HCT116 (cell line): Measurements from ENCODE around the gene SLC5A4. TPM values are rescaled to one million over a fixed set of nuclear protein-coding genes. Genes with fewer than 3 reads are reported as not detected.

Source experiments
- ATAC-seq: fragments of 200-7000 bp; cut with Tn5 transposase; 2 replicates; pipeline ENCODE4 v1.9.1; 2020; ENCODE audit warnings: mild to moderate bottlenecking, moderate library complexity
- BruUV-seq: library from RNA; stranded (reverse); fragments of 400-500 nt; replicated peaks from 2 replicates; lab custom pipeline; 2021; lab: Mats Ljungman, UMichigan
- CTCF ChIA-PET: fragments of 300-600 bp; sonication (Branson Sonifier 250); formaldehyde crosslinking; loops from one replicate; lab custom pipeline; 2021; ENCODE audit warnings: antibody characterized with exemption; lab: Charles Lee
- POLR2A ChIA-PET: fragments of 300-600, 350-600 bp; sonication (Branson Sonifier 250); formaldehyde crosslinking; loops from one replicate; lab custom pipeline; 2021; ENCODE audit warnings: antibody characterized with exemption; lab: Charles Lee
- RAD21 ChIA-PET, 2 experiments: fragments of 300-600 bp; sonication (Branson Sonifier 250); formaldehyde crosslinking; loops; one replicate each; lab custom pipeline; 2023; ENCODE audit warnings: low total read pairs in 2 of 2; ENCODE audit not compliant: uncharacterized antibody in 2 of 2, unreplicated experiment in 2 of 2, low non-redundant PET in 1 of 2; lab: Charles Lee
- DNase-seq: peaks from one replicate; pipeline ENCODE4 v3.0.0-alpha.2; 2010; ENCODE audit warnings: low read depth, low spot score
- H2AFZ ChIP-seq: fragments of 200-600 bp; shearing (Covaris generic), sonication (generic); 2 replicates; pipeline ENCODE4 v1.6.1; 2017; ENCODE audit warnings: low read depth, mixed run types, mixed read lengths, antibody characterized with exemption, low read length; ENCODE audit not compliant: poor library complexity, severe bottlenecking
- H3K27ac ChIP-seq: 2 replicates; pipeline ENCODE4 v1.5.1; 2012; ENCODE audit warnings: low read depth, low read length
- H3K27me3 ChIP-seq: fragments of 200-600 bp; sonication (generic); 2 replicates; pipeline ENCODE4 v1.6.1; 2016; ENCODE audit warnings: mixed run types, low read length, mixed read lengths; ENCODE audit not compliant: insufficient read depth
- H3K36me3 ChIP-seq, 2 experiments: fragments of 200-500 bp in 1 of 2; fragments of 200-600 bp in 1 of 2; sonication (Bioruptor generic) in 1 of 2; sonication (generic) in 1 of 2; 2 replicates each; pipeline versions ENCODE4 v1.5.1 to v1.6.1; 2014 to 2016; ENCODE audit warnings: low read length in 2 of 2, inconsistent platforms in 1 of 2, mixed read lengths in 1 of 2, mixed run types in 1 of 2; ENCODE audit not compliant: insufficient read depth in 2 of 2, control insufficient read depth in 1 of 2
- H3K4me1 ChIP-seq, 2 experiments: fragments of 200-600 bp in 1 of 2; sonication (generic) in 1 of 2; 2 replicates each; pipeline versions ENCODE4 v1.5.1 to v1.6.1; 2012 to 2017; ENCODE audit warnings: low read length in 2 of 2, inconsistent platforms in 1 of 2, mild to moderate bottlenecking in 1 of 2, mixed read lengths in 1 of 2, mixed run types in 1 of 2, moderate library complexity in 1 of 2; ENCODE audit not compliant: insufficient read depth in 2 of 2, control insufficient read depth in 1 of 2
- H3K4me2 ChIP-seq: fragments of 200-600 bp; sonication (generic); 2 replicates; pipeline ENCODE4 v1.6.1; 2017; ENCODE audit warnings: mixed run types, low read length, mixed read lengths
- H3K4me3 ChIP-seq, 2 experiments: fragments of 200-600 bp in 1 of 2; sonication (generic) in 1 of 2; replicated peaks in 1 of 2; 2 replicates each; pipeline ENCODE4 v1.5.1; 2011 to 2016; ENCODE audit warnings: low read length in 2 of 2, control low read depth in 1 of 2, low read depth in 1 of 2, mild to moderate bottlenecking in 1 of 2, mixed read lengths in 1 of 2, mixed run types in 1 of 2
- H3K79me2 ChIP-seq: fragments of 200-600 bp; sonication (generic); 2 replicates; pipeline ENCODE4 v1.6.1; 2017; ENCODE audit warnings: mild to moderate bottlenecking, mixed run types, low read length, moderate library complexity, mixed read lengths; ENCODE audit not compliant: insufficient read depth
- H3K9ac ChIP-seq: fragments of 200-600 bp; sonication (generic); 2 replicates; pipeline ENCODE4 v1.6.1; 2016; ENCODE audit warnings: low read length, mixed read lengths
- H3K9me2 ChIP-seq: fragments of 200-600 bp; sonication (generic), shearing (Covaris generic); 2 replicates; pipeline ENCODE4 v1.6.1; 2017; ENCODE audit warnings: mixed run types, mild to moderate bottlenecking, moderate library complexity; ENCODE audit not compliant: insufficient read depth
- H3K9me3 ChIP-seq, 2 experiments: fragments of 200-500 bp in 1 of 2; fragments of 200-600 bp in 1 of 2; sonication (Bioruptor generic) in 1 of 2; sonication (generic) in 1 of 2; 2 replicates each; pipeline ENCODE4 v1.6.1; 2014 to 2017; ENCODE audit warnings: low read length in 2 of 2, mixed read lengths in 2 of 2, inconsistent platforms in 1 of 2, low read depth in 1 of 2, mild to moderate bottlenecking in 1 of 2, mixed run types in 1 of 2, moderate library complexity in 1 of 2; ENCODE audit not compliant: control insufficient read depth in 1 of 2, insufficient read depth in 1 of 2
- H4K20me1 ChIP-seq: fragments of 200-600 bp; sonication (generic), shearing (Covaris generic); 2 replicates; pipeline ENCODE4 v1.6.1; 2017; ENCODE audit warnings: mixed run types, mild to moderate bottlenecking, moderate library complexity; ENCODE audit not compliant: insufficient read depth
- EGR1 ChIP-seq: IDR thresholded peaks from 2 replicates; pipeline ENCODE4 v1.6.1; 2012; ENCODE audit warnings: low read depth
- ELF1 ChIP-seq: IDR thresholded peaks from 2 replicates; pipeline ENCODE4 v1.6.1; 2012; ENCODE audit warnings: low read depth, borderline replicate concordance
- FOSL1 ChIP-seq: IDR thresholded peaks from 2 replicates; pipeline ENCODE4 v1.6.1; 2012; ENCODE audit warnings: low read depth
- TCF7L2 ChIP-seq: IDR thresholded peaks from 2 replicates; pipeline ENCODE4 v1.7.0; 2011; ENCODE audit warnings: borderline replicate concordance, inconsistent platforms; ENCODE audit not compliant: insufficient read depth, insufficient read length; ENCODE audit errors: extremely low read depth
- ZNF274 ChIP-seq: fragments of 200-500 bp; sonication (Bioruptor generic); IDR thresholded peaks from 2 replicates; pipeline ENCODE4 v1.6.1; 2014; ENCODE audit warnings: mild to moderate bottlenecking, low read depth, low read length, inconsistent platforms
- intact Hi-C: fragments of 100-400 bp; cut with micrococcal nuclease; formaldehyde crosslinking; loops from 2 replicates; pipeline ENCODE4 v1.10.0; 2022
- total RNA-seq: library from RNA; stranded (reverse); gene quantifications from one replicate; pipeline ENCODE4 v1.2.1, GENCODE V29; 2021; ENCODE audit not compliant: unreplicated experiment
- TF ChIP-seq, protein P1 (sequence below): IDR thresholded peaks from 2 replicates; pipeline ENCODE4 v1.6.1; 2011; ENCODE audit warnings: mild to moderate bottlenecking, low read length, moderate library complexity; ENCODE audit not compliant: insufficient replicate concordance; ENCODE audit errors: extremely low read depth
- TF ChIP-seq, protein P2 (sequence below): IDR thresholded peaks from 2 replicates; pipeline ENCODE4 v1.6.1; 2012
- TF ChIP-seq, protein P3 (sequence below), 3 experiments: fragments of 200-600 bp in 1 of 3; sonication (generic) in 1 of 3; IDR thresholded peaks in 2 of 3; conservative IDR thresholded peaks in 1 of 3; 2 replicates each; pipeline ENCODE4 v1.5.1; 2012 to 2017; ENCODE audit warnings: low read depth in 2 of 3, low read length in 2 of 3, antibody characterized with exemption in 1 of 3, borderline replicate concordance in 1 of 3, control low read depth in 1 of 3, mild to moderate bottlenecking in 1 of 3, mixed read lengths in 1 of 3, mixed run types in 1 of 3, moderate library complexity in 1 of 3; ENCODE audit not compliant: insufficient read depth in 1 of 3

The SLC5A4 gene
- total RNA-seq, 1 experiment from 2014 or later = 0.22 TPM

DNA sequence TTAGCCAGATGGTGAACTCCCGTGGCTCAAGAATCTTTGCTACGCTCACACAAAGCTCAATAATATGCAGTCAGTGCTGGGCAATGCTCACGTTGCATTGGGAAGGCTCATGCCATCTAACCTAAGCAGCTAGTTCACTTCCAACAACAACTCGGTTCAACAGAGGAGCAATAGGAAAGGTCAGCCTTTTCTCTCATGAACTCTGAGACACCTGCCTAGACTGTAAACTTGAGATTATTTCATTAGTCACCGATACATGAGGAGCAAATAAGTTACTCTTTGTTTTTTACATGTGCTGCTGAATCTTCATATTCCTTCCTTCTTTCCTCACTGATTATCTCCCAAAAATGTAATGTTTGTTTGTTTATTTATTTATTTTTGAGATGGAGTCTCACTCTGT is 9.0 kb downstream of the SLC5A4 start:
- intact Hi-C loops = no loop called here
- Histone ChIP-seq H3K9me2 (no peaks in the 10 kb centered on the region), H3K36me3 (no peaks in the 10 kb centered on the region), H3K4me3 (no peak overlapping the region), H3K27ac (no peak overlapping the region), H3K79me2 (no peaks in the 10 kb centered on the region), H2AFZ (no peak overlapping the region), H3K4me2 (no peak overlapping the region), H3K4me1 (no peaks in the 10 kb centered on the region), H3K27me3 (no peaks in the 10 kb centered on the region), H4K20me1 (no peaks in the 10 kb centered on the region), H3K9me3 (no peaks in the 10 kb centered on the region), H3K9ac (no peak overlapping the region)
- BruUV-seq = no TSS peak
- TF ChIP-seq TCF7L2 (no peak), ELF1 (no peak), FOSL1 (no peak), EGR1 (no peak), ZNF274 (no peak)
- TF ChIP-seq, protein P1, sequence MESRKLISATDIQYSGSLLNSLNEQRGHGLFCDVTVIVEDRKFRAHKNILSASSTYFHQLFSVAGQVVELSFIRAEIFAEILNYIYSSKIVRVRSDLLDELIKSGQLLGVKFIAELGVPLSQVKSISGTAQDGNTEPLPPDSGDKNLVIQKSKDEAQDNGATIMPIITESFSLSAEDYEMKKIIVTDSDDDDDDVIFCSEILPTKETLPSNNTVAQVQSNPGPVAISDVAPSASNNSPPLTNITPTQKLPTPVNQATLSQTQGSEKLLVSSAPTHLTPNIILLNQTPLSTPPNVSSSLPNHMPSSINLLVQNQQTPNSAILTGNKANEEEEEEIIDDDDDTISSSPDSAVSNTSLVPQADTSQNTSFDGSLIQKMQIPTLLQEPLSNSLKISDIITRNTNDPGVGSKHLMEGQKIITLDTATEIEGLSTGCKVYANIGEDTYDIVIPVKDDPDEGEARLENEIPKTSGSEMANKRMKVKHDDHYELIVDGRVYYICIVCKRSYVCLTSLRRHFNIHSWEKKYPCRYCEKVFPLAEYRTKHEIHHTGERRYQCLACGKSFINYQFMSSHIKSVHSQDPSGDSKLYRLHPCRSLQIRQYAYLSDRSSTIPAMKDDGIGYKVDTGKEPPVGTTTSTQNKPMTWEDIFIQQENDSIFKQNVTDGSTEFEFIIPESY = no peak
- TF ChIP-seq, protein P2, sequence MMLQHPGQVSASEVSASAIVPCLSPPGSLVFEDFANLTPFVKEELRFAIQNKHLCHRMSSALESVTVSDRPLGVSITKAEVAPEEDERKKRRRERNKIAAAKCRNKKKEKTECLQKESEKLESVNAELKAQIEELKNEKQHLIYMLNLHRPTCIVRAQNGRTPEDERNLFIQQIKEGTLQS = no peak
- TF ChIP-seq, protein P3, sequence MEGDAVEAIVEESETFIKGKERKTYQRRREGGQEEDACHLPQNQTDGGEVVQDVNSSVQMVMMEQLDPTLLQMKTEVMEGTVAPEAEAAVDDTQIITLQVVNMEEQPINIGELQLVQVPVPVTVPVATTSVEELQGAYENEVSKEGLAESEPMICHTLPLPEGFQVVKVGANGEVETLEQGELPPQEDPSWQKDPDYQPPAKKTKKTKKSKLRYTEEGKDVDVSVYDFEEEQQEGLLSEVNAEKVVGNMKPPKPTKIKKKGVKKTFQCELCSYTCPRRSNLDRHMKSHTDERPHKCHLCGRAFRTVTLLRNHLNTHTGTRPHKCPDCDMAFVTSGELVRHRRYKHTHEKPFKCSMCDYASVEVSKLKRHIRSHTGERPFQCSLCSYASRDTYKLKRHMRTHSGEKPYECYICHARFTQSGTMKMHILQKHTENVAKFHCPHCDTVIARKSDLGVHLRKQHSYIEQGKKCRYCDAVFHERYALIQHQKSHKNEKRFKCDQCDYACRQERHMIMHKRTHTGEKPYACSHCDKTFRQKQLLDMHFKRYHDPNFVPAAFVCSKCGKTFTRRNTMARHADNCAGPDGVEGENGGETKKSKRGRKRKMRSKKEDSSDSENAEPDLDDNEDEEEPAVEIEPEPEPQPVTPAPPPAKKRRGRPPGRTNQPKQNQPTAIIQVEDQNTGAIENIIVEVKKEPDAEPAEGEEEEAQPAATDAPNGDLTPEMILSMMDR (IDR thresholded peaks at IDR 0.05 in 2 of 3, conservative IDR thresholded peaks at IDR 0.05 in 1 of 3; ENCODE audit: borderline replicate concordance in 1 of 3, insufficient read depth in 1 of 3, low read depth in 2 of 3, low read length in 2 of 3) = no peak
- ChIA-PET CTCF (no interaction called here), POLR2A (no interaction called here), RAD21 (no interaction called here)
- no peak for ATAC-seq
- no peak for DNase-seq
